G401.6 (cell line): ENCODE data around the gene NTRK1.

ENCODE experiments used
- FAIRE-seq: peaks from 2 replicates; lab custom pipeline; 2012; peaks lifted over from hg19 to GRCh38; lab: Jason Lieb, UNC

The NTRK1 gene

DNA sequence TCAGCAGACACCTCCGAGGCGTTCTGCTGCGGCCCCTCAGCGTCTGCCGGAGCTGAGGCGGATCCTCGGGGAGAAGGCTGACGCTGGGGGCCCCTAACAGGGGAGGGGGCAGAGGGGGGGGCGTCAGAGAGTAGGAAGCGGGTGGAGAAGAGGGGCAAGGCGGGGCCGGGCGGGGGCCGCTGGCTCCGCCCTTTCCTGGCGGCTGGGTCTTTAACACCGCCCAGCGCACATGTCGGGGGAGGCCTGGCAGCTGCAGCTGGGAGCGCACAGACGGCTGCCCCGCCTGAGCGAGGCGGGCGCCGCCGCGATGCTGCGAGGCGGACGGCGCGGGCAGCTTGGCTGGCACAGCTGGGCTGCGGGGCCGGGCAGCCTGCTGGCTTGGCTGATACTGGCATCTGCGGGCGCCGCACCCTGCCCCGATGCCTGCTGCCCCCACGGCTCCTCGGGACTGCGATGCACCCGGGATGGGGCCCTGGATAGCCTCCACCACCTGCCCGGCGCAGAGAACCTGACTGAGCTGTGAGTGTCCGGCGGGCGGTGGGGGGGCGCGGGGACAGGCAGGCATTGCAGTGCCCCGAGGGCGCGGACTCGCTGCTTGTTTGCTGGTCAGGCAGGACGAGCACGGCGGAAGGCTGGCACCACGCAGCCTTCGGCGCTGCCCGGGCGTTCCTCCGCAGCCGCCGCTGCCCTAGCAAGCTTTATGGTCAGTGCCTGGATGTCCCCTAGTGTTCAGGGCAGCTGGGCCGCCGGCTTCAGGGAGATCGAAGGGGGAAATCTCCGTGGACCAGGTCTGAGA is at the start of gene NTRK1:
NTRK1 (plus strand) TSS at position 238 of the 796 bp plus-strand sequence; CDS start at position 308, 70 bp downstream.
- FAIRE-seq, result no peak

DNA sequence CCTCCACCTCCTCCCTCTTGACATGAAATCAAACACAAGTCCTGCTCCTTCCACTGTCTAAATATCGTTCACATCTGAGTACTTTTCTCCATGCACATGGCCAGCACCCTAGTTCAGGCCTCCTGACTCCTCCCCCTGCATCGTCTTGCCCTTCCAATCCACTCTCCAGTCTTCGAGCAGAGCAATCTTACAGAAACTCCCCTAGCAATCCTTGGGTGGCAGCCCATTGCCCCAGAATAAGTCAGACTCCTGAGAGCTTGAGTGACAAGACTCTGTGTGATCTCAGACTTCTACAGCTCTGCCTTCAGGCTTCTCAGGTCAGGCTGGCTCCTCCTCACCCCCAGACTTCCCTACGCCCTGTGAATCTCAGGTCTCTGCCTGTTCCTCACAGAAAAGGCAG is 49.5 kb upstream of the NTRK1 start:
- no peak for FAIRE-seq

DNA sequence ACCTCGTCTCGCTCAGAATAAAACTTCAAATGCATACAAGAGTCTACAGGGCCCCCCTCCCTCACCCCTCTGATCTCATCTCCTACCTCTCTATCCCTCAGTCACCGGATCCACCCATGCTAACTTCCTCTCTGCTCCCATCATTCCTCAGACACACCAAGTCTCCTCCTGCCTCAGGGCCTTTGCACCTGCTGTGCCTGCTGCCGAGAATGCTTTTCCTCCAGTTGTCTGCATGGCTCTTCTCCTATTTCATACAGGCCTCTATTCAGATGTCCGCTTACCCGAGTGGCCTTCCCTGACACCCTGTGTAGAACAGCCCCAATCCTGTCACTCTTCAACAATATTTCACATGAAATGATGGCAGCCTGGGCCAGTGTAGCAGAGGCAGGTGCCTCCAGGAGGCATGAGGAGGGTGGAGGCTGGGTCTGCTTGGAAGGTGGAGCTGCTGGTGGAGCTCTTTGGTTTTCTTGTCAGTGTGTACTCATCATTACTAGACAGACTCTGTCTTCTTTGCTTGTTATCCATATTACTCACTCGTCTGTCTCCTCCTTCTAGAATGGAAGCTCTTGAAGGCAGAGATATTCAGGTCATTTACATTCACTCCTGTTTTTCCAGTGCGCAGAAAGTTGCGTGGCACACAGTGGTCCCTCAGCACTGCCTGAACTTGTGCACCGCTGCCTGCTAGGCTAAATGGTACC is 48.2 kb upstream of the NTRK1 start:
- FAIRE-seq, result no peak

DNA sequence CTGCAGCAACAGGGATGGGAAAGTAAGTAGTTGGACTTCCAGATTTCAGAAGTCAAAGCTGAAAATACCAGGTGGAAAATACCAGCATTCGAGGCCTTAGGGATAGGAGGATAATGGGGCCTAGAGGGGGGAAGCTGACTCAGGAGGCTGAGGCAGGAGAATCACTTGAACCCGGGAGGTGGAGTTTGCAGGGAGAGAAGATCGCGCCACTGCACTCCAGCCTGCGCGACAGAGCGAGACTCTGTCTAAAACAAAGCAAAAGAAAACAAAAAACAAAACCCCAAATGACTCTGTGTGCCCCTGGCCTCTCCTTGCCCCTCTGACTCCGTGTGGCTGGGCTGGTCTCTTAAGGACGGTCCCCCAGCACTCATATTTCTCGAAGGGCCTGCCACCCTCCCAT is 47.4 kb upstream of the NTRK1 start:
- FAIRE-seq, result no peak

DNA sequence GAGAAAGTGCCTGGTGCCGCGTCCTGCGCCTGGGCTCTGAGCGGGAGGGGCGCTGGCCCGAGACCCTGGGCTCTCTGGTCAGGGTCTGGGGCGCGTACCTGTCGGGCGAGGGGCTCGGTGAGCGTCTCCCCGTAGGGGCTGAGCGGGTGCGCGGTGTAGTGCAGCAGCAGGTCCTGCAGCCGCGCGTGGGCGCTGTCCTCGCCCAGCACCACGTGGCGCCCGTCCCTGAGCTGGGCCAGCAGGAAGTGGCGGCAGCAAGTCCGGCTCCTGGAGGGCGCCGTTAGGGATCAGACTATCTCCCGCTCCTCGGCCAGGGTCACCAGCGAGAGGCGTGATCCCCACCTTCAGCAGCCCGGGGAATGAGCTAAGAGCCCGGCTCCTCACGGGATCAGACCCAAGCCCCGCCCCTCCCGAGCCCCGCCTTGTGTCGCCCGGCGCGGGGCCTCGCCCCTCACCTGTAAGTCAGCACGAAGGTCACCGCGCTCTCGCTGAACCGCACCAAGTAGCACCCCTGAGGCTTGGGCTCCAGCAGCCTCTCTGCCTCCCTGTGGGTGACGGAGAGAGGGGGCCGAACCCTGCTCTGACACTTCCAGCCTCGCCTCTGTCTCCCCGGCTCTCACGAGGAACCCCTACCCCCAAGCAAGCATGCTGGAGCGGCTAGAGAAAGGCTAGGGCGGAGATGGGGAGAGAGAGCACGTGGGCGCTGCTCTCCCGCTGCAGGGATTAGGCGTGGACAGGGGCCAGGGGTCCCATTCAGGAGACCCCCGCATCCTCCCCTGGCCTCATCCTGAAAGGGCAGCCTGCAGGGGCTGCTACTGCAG is 46.7 kb upstream of the NTRK1 start:
- no peak for FAIRE-seq

DNA sequence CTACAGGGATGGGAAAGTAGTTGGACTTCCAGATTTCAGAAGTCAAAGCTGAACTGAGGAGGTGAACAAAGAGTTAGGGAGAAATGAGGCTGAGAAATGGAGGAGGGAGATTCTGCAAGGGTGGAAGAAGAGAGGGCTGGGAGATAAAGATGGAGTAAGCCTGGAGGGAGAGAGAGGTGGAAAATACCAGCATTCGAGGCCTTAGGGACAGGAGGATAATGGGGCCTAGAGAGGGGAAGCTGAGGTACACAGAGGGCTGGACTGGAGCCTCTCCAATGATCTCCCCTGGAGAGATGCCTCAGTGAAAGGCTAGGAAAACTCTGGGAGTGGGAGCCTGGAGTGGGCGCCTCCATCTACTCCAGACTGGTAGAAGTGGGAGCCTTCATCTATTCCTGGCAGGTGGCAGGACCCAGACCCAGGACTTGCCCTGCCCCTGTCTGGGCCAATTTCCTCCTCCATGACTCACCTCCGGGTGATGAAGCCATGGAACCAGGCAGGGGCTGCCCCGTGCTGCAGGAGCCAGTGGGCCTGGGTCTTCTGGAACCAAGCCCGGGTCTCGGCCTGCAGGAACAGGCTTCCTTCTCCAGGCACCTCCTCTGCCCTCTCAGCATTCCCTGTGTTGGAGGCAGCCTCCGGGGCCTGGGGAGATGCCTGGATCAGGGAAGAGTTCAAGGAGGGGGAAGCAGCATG is 45.9 kb upstream of the NTRK1 start:
- no peak for FAIRE-seq

DNA sequence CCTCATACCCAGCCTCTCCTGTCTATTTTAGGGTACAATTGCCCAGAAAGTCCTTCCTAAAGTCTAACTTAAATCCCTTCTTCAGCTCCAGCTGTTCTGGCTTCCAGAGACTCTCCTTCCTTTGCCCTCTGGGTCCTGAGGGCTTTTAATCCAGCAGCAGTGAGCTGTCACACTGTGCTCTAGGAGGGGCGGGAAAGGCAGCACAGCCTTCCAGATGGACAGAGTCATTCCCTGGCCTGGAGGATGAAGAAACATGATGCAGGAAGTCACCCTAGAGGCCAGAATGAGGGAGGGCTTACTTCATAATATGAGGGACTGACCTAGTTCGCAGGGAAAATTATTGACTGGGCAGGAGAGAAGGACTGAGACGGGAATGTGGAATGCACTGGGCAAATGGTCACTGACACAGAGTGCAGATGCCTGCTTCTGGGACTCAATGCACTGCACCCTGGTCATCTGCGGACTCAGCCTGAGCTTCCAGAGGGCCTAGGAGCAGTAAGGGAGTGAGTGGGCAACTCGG is 45.3 kb upstream of the NTRK1 start:
- no peak for FAIRE-seq

DNA sequence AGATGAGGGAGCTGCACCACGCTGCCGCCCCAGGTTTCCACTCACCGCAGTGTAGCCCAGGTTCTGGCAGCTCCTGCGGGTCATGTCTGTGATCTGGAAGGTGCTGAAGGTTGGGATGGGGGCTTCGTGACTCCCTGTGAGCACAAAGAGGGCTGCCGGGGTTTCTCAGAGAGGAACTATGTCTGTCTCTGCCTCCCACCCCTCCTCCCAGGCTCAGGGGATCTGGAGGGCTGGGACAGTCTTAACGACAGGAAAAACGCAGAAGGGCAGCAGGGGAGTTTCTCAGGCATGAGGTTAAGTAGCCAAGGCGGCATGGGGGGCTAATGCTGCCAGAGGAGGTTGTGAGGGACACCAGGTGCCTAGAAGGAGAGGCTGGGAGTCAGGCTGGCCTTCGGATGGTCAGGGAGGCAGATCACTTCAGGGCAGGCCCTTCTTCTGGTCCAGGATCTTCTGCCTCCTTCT is 44.7 kb upstream of the NTRK1 start:
- no peak for FAIRE-seq

DNA sequence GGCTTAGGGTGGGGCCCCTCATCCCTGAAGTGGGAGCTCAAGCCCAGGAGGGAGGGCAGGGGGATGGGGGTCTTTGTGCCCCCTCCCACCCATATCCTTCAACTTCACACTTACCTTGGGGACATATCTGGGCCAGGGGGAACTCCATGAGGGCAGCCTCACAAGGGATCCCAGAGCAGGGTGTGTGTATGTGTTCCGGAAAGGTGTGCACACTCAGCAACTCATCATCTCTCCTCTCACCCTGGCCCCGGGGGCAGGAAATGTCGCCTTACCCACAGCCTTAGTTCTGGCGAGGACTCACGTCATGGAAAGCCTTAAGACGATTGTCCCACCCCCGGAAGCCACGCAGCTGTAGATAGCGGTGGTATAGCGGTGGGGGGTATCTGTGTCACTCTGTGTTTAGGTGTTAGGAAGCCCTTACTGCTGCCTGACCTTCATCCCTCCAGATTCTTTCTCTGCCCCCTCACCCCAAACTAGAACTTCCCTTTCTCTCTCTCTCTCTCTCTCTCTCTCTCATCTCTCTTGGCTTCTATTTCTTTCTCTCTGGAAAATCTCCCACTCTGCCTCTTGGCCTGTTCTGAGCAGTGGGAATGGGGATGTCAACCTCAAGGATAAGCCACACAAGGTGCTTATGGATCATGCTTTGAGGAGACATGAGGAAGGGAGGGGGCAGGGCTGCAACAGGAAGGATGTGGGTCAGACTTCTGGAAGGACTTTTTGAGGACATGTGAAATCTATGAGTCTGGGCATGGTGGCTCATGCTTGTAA is 43.9 kb upstream of the NTRK1 start, which contains the start of gene SH2D2A:
SH2D2A (minus strand) TSS at position 288 of the 768 bp plus-strand sequence; CDS start at position 148, 140 bp downstream.
- FAIRE-seq, result no peak

DNA sequence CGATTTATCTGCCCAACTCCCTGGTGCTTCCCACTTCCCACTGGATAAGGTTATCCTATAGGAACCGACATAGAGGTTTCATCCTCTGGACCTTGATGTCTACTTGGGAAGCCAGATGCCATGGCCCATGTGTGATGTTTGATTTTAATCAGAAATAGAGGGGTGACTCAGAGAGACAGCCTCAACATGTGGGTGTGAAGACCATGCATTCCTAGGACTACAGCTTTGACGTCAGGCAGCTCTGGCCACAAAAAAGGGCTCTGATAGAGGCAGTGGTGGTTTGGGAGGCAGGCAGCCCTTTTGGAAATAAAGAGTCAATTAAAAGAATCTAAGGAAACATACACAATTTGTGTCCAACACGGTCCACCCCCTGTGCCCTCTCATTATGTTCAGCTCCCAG is 38.9 kb upstream of the NTRK1 start:
- FAIRE-seq, result no peak

DNA sequence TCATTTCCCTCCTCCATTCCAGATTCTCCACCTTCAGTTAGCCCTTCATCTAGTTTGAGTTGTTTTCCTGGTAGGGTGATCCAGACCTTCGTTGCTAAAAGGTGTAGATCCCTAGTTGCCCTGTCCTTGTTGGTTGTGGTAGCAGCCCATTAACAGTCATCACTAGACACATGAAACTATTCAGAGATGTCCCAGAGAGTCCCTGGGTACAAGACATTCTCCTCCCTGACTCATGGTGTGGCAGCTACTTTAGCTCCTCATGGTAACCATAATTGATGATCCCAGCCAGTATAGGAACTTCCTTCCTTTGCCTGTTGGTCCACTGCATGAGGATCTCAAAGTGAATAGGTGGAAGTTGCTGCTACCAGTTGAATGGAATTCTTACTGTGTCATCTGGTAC is 38.0 kb upstream of the NTRK1 start:
- FAIRE-seq, result no peak

DNA sequence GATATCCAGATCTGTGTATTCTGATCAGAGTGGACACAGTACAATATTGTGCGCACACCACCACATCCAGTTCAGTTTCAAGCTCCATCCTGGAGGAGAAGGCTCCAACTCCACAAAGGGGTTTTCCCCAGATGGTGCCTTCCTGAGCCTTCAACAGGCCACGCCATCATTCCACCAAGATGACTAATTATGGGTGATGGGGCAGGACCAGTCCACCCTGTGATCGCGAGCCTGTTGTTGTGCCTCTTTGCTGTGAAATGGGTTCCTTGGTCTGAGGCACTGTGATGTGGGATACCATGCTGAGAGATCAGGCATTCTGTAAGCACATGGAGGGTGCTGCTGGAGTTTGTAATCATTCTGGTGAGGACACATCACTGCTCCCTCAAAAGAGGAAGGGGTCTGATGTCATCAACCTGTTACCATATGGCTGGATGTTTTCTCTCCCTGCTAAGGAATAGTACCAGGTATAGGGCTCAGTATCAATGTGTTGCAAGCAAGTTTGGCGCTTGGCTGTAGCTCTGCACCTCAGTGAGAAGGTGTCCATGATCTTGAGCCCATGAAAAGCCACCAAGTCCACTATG is 37.4 kb upstream of the NTRK1 start:
- FAIRE-seq, result no peak

DNA sequence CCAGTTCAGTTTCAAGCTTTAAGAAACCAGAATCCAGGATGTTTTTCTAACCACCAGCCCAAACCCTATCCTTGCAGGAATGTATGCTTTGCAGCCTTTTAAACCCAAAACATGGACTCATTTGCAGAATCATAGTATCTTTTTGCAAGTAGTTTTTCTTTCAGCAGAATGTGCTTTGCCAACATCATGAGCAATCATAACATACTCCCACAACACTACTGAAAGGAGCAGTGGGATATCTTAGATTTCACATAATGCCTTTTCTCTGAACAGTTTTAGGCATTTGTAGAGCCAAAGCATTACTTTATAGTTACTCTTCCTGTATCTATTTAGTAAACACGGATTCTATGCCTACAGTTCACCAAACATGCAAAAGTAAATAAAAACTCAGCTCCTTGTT is 34.0 kb upstream of the NTRK1 start:
- no peak for FAIRE-seq

DNA sequence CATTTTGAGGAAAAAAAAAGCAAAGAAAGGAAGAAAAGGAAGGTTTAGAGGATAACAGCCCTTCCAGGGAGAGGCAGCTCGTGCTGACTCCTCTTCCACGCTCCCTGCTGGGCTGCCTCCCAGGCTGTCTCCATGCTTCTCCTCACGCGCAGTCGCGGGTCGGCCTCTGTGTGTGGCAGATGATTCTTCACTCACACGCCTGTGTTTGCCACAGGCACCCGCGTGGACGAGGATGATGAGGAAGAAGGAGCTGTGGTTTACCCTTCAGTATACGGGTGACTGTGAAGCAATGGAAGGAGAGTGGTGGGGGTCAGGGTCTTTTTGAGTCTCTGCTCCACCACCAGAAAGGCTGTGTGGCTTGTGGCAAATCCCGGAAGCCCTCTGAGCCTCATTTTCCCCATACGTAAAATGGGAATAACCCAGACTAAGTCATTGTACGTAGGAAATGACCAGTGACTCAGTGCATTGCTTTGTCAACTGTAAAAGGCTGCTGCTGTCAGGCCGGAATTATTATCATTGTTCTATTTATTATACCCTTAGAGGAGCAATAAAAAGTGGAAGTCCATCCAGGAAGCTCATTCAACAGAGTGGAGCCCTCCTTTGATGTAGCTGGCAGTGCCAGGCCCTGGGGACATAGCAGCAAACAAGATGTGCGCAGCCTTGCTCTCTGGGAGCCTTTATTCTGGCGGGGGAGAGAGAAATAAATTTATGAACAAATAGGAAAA is 32.1 kb upstream of the NTRK1 start:
- no peak for FAIRE-seq

DNA sequence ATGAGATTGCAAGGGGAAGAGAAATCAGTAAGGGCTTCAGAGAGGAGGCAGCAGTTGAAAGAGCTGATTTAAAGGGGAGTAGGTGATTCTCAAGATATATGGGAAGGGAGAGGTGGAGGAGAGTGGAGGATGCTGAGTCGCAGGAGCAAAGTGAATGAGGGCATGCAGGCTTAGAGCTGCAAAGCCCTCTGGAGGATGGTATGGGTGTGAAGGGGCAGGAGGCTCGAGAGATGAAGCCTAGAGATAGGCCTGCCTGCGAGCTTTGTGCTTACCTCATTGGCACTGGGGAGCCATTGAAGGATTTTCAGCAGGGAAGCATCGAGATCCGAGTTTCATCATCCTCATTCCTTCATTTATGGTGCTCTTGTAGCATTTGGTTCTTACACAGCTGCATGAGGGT is 28.2 kb upstream of the NTRK1 start:
- no peak for FAIRE-seq

DNA sequence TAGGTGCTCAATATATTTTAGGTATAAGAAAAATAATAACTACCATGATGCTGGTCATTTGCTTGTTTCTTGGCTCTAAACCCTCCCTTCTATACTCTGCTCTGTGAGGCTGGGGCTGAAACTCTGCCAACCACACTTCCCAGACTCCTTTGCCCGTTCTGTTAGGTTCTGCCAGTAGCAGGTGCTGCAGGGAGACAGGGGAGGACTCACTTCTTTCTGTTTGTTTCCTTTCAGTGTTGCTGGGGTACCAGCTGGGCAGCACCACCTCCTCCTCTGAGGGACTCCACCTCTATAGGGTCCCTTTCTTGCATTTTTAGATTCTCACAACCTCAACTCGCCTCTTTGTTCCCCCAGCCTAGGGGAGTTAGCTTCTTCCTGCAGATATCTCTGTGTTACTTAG is 27.1 kb upstream of the NTRK1 start:
- FAIRE-seq, result no peak

DNA sequence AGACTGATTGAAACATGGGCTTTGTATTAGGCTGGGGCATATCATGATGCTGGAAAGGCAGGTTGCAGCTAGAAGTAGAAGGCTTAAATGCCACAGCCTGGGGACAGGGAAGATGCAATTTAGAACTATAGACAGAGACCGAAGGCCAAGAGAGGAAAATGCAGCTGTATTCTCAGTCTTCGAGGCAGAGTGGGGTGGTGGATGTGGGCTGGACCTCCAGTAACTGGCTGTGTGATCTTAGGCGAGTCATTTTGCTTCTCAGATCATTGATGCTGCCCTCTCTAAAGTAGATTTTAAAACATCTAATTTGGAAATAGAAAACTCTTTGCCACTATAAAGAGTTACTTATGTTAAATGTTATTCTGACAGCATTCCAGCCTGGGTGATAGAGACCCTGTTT is 26.3 kb upstream of the NTRK1 start:
- no peak for FAIRE-seq

DNA sequence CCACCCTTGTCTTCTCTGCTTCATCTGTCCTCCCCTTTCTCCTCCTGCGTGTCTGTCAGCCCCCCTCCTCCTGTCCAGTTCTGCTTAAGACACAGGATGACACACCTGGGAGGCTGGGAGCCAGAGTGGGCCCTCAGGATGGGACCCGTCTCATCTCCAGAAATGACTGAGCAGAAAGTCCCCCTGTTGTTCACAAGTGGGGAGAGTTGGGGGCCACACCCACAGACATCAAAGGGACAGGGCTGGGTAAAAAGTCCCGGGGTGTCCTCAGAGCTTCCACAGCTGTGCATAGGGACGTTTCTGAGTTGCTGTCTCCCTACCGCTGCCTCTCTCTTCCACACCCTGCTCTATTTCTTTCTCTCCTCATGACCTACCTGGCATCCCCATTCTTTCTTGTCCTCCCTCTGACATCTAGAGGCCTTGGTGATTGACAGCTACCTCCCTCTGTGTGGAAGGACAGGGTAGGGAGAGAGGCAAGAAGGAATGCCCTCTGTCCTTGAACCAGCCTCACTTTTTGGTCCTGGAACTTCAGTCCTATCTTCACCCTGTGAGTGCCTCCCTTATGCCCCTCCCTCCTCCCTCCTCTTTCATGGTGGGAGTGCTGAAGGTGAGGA is 24.5 kb upstream of the NTRK1 start:
- no peak for FAIRE-seq

DNA sequence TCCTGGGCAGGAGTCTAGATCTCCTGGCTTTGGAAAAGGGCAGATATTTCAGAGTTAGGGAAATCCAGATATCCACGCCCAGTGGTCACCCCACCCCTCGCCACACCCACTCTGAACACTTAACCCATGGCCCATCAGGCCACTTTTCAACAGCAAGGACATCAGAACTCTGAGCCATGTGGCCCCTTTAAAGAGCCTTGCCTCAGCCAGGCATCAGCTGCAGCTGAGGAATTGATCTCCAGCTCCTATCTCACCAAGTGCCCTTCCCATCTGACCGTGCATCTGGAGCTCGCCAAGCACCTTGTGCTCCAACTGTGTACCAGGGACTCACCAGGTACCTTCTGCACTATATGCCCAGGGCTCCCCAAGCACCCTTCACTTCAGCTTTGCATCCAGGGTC is 23.8 kb upstream of the NTRK1 start:
- no peak for FAIRE-seq

DNA sequence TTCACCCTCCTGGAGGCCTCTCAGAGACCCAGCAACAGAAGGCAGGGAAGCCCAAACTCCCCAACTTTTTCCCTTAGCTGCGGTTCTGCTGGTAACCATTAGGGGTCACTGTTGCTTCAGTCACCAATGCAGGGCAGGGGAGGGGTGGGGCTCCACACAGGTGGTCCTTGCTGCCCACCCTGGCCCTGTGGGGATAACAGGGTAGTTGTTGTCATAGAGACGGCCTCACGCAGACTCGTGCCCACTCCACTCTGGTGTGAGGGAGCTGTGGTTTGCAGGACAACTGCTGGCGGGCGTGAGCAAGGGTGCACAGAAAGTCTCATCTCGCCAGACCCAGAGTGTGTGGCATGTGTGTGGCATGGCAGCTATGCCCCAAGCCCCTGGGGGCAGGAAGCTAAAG is 21.7 kb upstream of the NTRK1 start:
- no peak for FAIRE-seq
